ENCODE measurements around the gene ZBTB1.
"Not testable (repeated sequence)": the region's sequence is repeated elsewhere in the genome, so short reads cannot be mapped to it uniquely, and the experiment has no call there.

ZBTB1 gene

GRCh38 chr14:64536488-64537245 is 32.1 kb downstream of the ZBTB1 start:
- DNase-seq = no peak

- peak; percentile 93 to 96 for DNase-seq
These were observed 35.9 kb downstream of the ZBTB1 start, which contains the start of gene HSPA2 for GRCh38 chr14:64540208-64541202. Gene HSPA2, plus strand, starts transcription at chr14:64540741. Its CDS starts 109 bp downstream, at chr14:64540850.

DNA sequence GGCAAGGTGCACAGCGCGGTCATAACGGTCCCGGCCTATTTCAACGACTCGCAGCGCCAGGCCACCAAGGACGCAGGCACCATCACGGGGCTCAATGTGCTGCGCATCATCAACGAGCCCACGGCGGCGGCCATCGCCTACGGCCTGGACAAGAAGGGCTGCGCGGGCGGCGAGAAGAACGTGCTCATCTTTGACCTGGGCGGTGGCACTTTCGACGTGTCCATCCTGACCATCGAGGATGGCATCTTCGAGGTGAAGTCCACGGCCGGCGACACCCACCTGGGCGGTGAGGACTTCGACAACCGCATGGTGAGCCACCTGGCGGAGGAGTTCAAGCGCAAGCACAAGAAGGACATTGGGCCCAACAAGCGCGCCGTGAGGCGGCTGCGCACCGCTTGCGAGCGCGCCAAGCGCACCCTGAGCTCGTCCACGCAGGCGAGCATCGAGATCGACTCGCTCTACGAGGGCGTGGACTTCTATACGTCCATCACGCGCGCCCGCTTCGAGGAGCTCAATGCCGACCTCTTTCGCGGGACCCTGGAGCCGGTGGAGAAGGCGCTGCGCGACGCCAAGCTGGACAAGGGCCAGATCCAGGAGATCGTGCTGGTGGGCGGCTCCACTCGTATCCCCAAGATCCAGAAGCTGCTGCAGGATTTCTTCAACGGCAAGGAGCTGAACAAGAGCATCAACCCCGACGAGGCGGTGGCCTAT is 36.8 kb downstream of the ZBTB1 start:
- DNase-seq = no peak

DNA sequence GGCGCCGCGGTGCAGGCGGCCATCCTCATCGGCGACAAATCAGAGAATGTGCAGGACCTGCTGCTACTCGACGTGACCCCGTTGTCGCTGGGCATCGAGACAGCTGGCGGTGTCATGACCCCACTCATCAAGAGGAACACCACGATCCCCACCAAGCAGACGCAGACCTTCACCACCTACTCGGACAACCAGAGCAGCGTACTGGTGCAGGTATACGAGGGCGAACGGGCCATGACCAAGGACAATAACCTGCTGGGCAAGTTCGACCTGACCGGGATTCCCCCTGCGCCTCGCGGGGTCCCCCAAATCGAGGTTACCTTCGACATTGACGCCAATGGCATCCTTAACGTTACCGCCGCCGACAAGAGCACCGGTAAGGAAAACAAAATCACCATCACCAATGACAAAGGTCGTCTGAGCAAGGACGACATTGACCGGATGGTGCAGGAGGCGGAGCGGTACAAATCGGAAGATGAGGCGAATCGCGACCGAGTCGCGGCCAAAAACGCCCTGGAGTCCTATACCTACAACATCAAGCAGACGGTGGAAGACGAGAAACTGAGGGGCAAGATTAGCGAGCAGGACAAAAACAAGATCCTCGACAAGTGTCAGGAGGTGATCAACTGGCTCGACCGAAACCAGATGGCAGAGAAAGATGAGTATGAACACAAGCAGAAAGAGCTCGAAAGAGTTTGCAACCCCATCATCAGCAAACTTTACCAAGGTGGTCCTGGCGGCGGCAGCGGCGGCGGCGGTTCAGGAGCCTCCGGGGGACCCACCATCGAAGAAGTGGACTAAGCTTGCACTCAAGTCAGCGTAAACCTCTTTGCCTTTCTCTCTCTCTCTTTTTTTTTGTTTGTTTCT is 37.6 kb downstream of the ZBTB1 start:
- no peak for DNase-seq

DNA sequence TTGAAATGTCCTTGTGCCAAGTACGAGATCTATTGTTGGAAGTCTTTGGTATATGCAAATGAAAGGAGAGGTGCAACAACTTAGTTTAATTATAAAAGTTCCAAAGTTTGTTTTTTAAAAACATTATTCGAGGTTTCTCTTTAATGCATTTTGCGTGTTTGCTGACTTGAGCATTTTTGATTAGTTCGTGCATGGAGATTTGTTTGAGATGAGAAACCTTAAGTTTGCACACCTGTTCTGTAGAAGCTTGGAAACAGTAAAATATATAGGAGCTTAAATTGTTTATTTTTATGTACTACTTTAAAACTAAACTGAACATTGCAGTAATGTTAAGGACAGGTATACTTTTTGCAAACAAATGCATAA is 38.2 kb downstream of the ZBTB1 start:
- DNase-seq = no peak

GRCh38 chr14:64544607-64545312 is 40.2 kb downstream of the ZBTB1 start:
- no peak for DNase-seq

DNA sequence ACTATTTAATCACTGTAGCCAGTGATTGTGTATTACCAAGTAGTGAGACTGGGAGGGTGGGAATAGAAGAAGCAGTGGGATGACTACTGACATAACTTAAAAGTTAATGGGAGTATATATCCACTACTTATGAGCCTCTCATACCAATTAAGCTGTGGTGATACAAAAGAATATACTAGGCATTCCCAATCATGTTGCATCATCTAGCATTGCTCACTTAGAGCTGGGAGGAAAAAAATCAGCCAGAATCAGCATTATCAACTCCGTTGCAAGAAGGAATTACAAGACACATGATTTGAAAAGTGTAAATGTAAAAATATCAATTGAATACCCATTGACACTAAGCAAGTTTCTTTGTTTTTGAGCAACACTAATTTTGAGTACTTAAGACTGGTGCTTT is 44.4 kb downstream of the ZBTB1 start:
- DNase-seq = no peak

DNA sequence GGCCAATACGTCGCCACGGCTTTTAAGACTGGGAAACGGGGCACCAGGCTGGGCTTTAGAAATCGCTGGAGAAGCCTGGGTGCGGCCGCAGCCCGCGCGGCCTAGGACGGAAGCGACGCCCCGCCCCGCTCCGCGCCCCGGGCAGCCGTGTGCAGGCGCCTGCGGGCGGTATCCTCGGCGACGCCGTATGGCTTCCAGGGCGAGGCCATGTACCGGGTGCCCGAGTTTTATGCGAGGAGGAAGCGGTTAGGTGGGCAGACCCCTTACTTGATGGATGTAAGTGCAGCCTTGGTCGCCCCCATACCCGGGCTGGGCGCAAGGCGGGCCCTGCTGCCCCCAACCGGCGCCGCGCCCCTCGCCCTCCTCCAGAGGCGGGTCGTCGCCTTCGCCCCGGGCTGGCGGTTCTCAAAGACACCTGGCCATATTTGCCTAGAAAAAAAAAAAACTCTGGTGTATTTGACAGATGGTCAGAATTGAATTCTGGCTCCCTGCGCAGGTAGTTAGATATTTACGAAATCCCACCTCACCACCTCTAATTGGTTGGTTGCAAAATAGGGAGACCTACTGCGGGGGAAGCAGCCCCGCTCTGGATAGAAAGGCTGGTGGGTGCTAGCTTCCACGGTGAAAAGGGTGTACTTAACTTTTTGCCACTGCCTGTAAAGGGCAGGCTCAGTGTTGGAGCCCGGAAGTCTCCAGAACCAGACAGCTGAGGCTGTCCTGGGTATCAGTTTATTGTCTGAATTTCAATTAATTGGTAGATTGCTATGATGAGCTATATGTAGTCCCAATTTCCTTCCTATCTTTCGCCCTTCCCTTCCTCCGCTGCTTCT is 45.4 kb downstream of the ZBTB1 start, which contains the start of gene PPP1R36:
Gene PPP1R36 (plus strand): TSS at position 171 of the 830 bp plus-strand sequence. CDS start 37 bp downstream, at position 208.
- peak; percentile 67 to 84 for DNase-seq

DNA sequence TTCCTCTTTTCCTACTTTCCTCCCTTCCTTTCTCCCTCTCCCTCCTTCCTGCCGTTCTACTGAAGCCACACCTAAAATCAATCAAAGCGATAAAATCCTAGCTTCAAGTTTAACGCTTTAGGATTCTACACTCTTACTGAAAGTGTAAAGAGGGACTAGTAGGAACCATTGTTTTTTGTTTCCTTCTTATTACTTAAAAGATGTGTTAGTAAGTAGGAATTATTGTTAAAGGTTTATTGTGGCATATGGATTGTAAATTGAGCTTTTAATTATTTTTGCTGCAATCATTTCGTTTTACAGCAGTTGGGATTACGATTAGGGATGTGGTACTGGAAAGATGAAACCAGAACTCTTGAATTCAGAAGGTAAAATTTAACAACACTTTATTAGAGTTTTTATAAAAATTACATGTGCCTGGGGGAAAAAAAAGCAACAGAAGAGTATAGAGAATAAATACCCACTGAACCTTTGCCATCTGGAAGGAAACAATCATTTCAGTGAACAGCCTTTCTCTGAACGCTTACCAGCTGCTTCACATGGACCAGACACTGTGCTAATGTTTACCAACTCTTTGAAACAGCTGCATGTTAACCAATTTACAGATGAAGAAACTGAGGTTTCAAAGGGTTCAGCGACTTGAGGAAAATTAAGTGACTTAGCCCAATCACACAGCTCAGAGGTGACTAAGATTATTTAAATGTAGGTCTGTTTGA is 46.2 kb downstream of the ZBTB1 start:
- peak; percentile 7 to 63 for DNase-seq

DNA sequence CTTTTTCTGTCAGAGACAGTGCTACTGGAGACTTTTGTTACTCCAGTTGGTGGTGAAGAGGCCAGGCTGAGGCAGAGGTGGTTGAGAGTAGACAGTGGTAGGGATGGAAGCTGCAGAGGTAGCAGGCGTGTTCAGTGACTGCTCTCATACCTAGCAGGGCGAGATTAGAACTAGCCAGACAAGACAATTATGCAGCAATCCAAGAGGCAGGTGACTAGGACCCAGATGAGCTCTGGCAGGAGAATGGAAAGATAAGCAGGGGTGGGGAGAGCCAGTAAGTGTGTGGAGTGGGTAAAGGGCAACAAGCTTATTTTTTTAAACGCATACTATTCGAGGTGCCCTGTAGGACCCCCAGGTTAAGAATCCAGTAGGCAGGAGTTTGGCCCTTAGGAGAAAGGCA is 50.0 kb downstream of the ZBTB1 start:
- DNase-seq = no peak

GRCh38 chr14:64556526-64556925 is 52.0 kb downstream of the ZBTB1 start:
- no peak for DNase-seq

GRCh38 chr14:64558216-64558615 is 53.6 kb downstream of the ZBTB1 start:
- DNase-seq = not testable (repeated sequence)

DNA sequence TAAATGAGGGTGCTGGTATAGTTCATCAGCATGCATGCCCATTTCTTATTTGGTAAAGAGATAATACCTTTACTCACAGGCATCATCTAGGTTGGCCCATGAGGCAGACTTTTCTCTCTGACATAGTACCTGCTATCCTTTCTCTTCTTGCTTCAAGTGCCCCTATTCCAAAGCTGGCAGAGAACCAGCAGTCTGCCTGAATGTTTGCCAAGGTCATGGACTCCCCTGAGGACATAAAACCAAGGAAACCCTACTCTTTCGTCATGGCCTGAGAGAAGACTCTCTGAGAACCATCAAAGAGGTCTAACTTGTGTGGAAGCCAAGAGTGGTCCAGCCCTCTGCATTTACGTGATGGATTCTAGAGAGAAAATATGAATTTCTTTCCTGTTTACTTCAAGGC is 57.1 kb downstream of the ZBTB1 start:
- no peak for DNase-seq

- DNase-seq = no peak
These were observed 57.9 kb downstream of the ZBTB1 start for GRCh38 chr14:64562436-64562835.

DNA sequence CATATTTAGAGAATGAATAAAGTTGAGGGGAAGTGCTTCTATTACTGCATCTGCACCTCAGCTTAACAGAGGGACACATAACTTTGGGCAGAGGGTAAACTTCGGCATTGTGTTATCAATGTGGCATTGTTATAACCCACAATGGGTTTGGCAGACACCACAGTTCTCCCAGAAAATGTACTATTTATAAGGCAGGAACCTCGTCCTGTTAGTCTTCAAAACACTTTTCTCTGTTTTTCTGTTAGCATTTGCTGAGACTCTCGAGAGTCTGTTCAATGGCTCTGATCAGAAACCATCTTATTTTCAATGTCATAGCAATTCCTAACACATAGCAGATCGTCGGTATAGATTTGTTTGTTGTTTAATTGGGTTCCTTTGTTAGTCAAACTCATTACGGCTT is 59.1 kb downstream of the ZBTB1 start:
- no peak for DNase-seq

DNA sequence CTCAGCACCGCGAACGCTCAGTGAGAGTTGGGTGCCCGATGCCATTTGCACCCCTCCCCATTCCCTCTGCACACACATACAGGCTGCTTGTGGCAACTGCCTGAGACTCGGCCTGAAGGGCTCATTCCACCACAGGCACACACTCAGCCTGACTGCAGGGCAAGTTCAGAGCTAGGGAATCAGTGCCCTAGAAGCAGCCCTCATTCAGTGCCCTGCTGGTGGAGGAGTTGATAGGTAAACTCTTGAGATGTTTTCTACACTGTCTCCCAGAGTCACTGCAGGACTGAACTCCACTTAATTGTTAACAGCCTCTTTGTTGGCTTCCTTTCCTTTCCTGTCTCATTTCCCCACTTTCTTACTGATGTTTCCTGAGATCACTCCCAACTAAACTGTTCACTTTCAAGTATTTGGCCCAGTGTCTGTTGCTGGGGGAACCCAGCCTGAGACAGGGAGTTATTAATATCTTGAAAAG is 62.1 kb downstream of the ZBTB1 start:
- no peak for DNase-seq

DNA sequence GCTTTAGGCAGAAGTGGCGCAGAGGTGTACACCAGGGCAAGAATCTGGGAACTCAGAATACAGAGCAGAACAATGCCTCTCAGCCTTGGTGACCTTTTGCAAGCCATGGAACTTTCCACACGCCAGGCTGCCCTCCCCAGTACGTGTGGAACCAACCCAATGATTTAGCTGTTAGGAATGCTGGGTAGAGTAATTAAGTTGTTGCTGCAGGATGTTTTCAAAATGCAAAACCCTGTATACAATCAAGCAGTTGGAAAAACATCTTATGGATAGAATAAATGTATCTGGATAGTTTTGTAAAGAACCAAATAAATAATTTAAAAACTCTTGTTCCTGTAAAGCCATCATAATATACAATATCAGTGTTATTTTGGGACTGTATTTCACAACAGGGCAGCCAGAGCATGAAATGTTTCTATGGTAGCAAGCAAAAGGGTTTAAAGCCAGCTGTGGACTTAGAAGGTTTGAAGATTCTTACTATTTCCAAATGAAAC is 64.6 kb downstream of the ZBTB1 start:
- no peak for DNase-seq

DNA sequence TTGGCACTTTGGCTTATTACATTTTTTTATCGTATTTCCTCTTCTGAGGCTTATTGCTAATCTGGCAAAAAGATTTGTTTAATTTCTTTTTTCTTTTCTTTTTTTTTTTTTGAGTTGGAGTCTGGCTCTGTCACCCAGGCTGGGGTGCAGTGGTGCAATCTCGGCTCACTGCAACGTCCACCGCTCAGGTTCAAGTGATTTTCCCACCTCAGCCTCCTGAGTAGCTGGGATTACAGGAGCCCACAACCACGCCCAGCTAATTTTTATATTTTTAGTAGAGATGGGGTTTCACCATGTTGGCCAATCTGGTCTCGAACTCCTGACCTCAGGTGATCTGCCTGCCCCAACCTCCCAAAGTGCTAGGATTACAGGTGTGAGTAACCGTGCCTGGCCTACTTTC is 65.1 kb downstream of the ZBTB1 start:
- DNase-seq = not testable (repeated sequence)

- no peak for DNase-seq
These were observed 68.0 kb downstream of the ZBTB1 start for GRCh38 chr14:64572386-64573104.

Measured in NCI-H2081 (cell line).